Muscle layer of duodenum (tissue), 2 donors: ENCODE results near the gene IST1.

Experiments used
- H3K27ac ChIP-seq: one replicate; pipeline ENCODE4 v1.7.0; 2013; ENCODE audit warnings: mild to moderate bottlenecking, low read length
- H3K27me3 ChIP-seq: one replicate; pipeline ENCODE4 v1.7.0; 2013; ENCODE audit warnings: low read depth, mild to moderate bottlenecking, control low read depth, low read length
- H3K36me3 ChIP-seq, 2 donors: one replicate each; pipeline ENCODE4 v1.7.0; 2013; ENCODE audit warnings: low read length in 2 of 2, control low read depth in 1 of 2, mild to moderate bottlenecking in 1 of 2; ENCODE audit not compliant: insufficient read depth in 2 of 2, control insufficient read depth in 1 of 2
- H3K4me1 ChIP-seq, 2 donors: one replicate each; pipeline ENCODE4 v1.7.0; 2013; ENCODE audit warnings: low read length in 2 of 2, mild to moderate bottlenecking in 2 of 2, control low read depth in 1 of 2, moderate library complexity in 1 of 2; ENCODE audit not compliant: insufficient read depth in 2 of 2, control insufficient read depth in 1 of 2
- H3K4me3 ChIP-seq, 2 donors: one replicate each; pipeline ENCODE4 v1.7.0; 2013; ENCODE audit warnings: low read length in 2 of 2, low read depth in 1 of 2, mild to moderate bottlenecking in 1 of 2
- H3K9me3 ChIP-seq, 2 donors: one replicate each; pipeline ENCODE4 v1.7.0; 2013; ENCODE audit warnings: low read length in 2 of 2, control low read depth in 1 of 2, mild to moderate bottlenecking in 1 of 2; ENCODE audit not compliant: control insufficient read depth in 1 of 2
- donor health status: healthy.

The IST1 gene

DNA sequence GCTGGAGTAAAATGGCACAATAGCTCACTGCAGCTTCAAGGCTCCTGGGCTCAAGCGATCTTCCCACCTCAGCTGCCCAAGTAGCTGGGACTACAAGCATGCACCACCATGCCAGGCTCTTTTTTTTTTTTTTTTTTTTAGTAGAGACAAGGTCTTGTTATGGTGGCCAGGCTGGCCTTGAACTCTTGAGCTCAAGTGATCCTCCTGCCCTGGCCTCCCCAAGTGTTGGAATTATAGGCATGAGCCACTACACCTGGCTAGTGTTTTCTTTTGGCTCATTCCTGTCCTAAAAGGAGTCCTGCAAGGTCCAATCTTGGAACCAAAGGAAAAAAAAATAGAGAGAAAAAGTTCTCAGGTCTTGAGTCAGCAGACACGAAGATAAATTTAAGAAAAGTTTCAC, 74.0 kb downstream of the IST1 start:
- Histone ChIP-seq H3K27ac (no peak overlapping the region), H3K9me3 (no peaks in the 10 kb centered on the region)

GRCh38 chr16:71971571-71971970, 76.2 kb downstream of the IST1 start:
- H3K4me1 ChIP-seq = no peaks in the 10 kb centered on the region
- no peaks in the 10 kb centered on the region for H3K27me3 ChIP-seq
- no peak overlapping the region for H3K4me3 ChIP-seq
- no peaks in the 10 kb centered on the region for H3K9me3 ChIP-seq
- H3K36me3 ChIP-seq = no peaks in the 10 kb centered on the region
- H3K27ac ChIP-seq = no peak overlapping the region

More for the DNA sequence above, 74.0 kb downstream of the IST1 start:
- H3K27me3 ChIP-seq = no peaks in the 10 kb centered on the region
- no peak overlapping the region for H3K4me3 ChIP-seq
- no peaks in the 10 kb centered on the region for H3K36me3 ChIP-seq
- no peaks in the 10 kb centered on the region for H3K4me1 ChIP-seq

DNA sequence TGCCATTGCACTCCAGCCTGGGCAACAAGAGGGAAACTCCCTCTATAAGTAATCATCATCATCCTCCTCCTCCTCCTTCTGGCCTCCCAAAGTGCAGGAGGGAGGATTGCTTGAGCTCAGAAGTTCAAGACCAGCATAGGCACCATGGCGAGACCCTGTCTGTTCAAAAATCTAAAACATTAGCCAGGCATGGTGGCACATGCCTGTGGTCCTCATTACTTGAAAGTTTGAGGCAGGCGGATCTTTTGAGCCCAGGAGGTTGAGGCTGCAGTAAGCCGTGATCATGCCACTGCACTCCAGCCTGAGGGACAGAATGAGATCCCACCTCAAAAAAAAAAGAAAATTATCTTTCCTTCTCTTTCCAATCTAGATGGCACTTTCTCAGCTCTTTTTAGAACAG, 77.0 kb downstream of the IST1 start:
- H3K27ac ChIP-seq = no peak overlapping the region
- H3K4me3 ChIP-seq = no peak overlapping the region
- no peaks in the 10 kb centered on the region for H3K4me1 ChIP-seq
- H3K9me3 ChIP-seq = no peaks in the 10 kb centered on the region
- no peaks in the 10 kb centered on the region for H3K36me3 ChIP-seq
- no peaks in the 10 kb centered on the region for H3K27me3 ChIP-seq

GRCh38 chr16:71973001-71973400, 77.7 kb downstream of the IST1 start:
- Histone ChIP-seq H3K9me3 (no peaks in the 10 kb centered on the region), H3K27ac (no peak overlapping the region), H3K36me3 (no peaks in the 10 kb centered on the region), H3K27me3 (no peaks in the 10 kb centered on the region), H3K4me1 (no peaks in the 10 kb centered on the region), H3K4me3 (no peak overlapping the region)

DNA sequence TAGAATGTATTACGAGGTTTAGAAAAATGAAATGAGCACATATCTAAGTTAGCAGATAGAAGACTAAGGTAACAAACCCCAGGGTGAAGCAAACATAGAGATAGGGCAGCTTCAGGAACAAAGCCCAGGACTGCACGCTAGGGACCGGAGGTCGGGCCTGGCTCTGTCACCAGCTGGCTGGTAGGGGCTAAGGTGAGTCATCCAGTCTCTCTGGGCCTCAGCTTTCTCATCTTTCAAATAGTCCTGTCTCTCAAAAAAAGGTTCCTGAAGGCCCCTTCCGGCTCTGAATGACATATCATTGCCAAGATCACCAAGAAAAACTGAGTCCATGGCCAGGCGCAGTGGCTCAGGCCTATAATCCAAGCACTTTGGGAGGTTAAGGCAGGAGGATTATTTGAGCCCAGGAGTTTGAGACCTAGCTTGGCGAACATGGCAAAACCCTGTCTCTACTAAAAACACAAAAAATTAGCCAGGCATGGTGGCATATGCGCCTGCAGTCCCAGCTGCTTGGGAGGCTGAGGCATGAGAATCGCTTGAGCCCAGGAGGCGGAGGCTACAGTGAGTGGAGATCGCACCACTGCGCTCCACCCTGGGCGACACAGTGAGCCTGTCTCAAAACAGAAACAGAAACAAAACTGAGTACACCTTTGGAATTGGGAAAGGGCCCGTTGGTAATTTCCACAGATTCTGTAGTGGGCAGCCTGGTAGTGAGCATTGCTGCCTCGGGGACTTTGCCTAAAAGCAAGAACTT, 78.9 kb downstream of the IST1 start:
- Histone ChIP-seq H3K4me1 (no peaks in the 10 kb centered on the region), H3K27ac (no peak overlapping the region), H3K9me3 (no peaks in the 10 kb centered on the region), H3K27me3 (no peaks in the 10 kb centered on the region), H3K4me3 (no peak overlapping the region), H3K36me3 (no peaks in the 10 kb centered on the region)
